Astrocyte (in vitro differentiated cells and primary cell): ENCODE measurements around the gene PRTN3. TPM values are rescaled to one million over a fixed set of nuclear protein-coding genes. Genes with fewer than 3 reads are reported as not detected.

Experiments
- DNase-seq: peaks from one replicate; pipeline ENCODE4 v3.0.0-alpha.2; 2010; ENCODE audit warnings: low read depth
- FAIRE-seq: peaks from 2 replicates; lab custom pipeline; 2011; peaks lifted over from hg19 to GRCh38; lab: Jason Lieb, UNC
- H2AFZ ChIP-seq: 2 replicates; pipeline ENCODE4 v1.6.0; 2012; ENCODE audit warnings: low read depth, low read length, inconsistent platforms
- H3K27ac ChIP-seq: 2 replicates; pipeline ENCODE4 v1.5.1; 2011; ENCODE audit warnings: low read depth, low read length, inconsistent platforms
- H3K27me3 ChIP-seq: 2 replicates; pipeline ENCODE4 v1.6.0; 2011; ENCODE audit warnings: low read length, inconsistent platforms; ENCODE audit not compliant: insufficient read depth
- H3K36me3 ChIP-seq: 2 replicates; pipeline ENCODE4 v1.5.1; 2011; ENCODE audit warnings: low read length, inconsistent platforms; ENCODE audit not compliant: insufficient read depth
- H3K4me1 ChIP-seq: 2 replicates; pipeline ENCODE4 v1.5.1; 2011; ENCODE audit warnings: low read length, inconsistent platforms; ENCODE audit not compliant: insufficient read depth
- H3K4me2 ChIP-seq: 2 replicates; pipeline ENCODE4 v1.6.0; 2012; ENCODE audit warnings: low read length, inconsistent platforms
- H3K4me3 ChIP-seq: 2 replicates; pipeline ENCODE4 v1.5.1; 2011; ENCODE audit warnings: low read depth, mild to moderate bottlenecking, low read length, inconsistent platforms; ENCODE audit not compliant: insufficient read depth
- H3K79me2 ChIP-seq: 2 replicates; pipeline ENCODE4 v1.6.0; 2012; ENCODE audit warnings: mild to moderate bottlenecking, low read length, inconsistent platforms; ENCODE audit not compliant: insufficient read depth
- H3K9ac ChIP-seq: 2 replicates; pipeline ENCODE4 v1.6.0; 2012; ENCODE audit warnings: mild to moderate bottlenecking, low read length, inconsistent platforms
- H3K9me3 ChIP-seq: 2 replicates; pipeline ENCODE4 v1.5.1; 2012; ENCODE audit warnings: low read depth, mild to moderate bottlenecking, low read length, inconsistent platforms; ENCODE audit not compliant: insufficient read depth
- H4K20me1 ChIP-seq: 2 replicates; pipeline ENCODE4 v1.6.0; 2012; ENCODE audit warnings: low read length, inconsistent platforms; ENCODE audit not compliant: insufficient read depth
- H3K27ac Mint-ChIP-seq: one replicate; pipeline ENCODE4 v1.8.0; 2021; ENCODE audit warnings: mild to moderate bottlenecking, mixed read lengths; ENCODE audit not compliant: unreplicated experiment
- H3K27me3 Mint-ChIP-seq: one replicate; pipeline ENCODE4 v1.8.0; 2021; ENCODE audit warnings: low read depth, mixed read lengths; ENCODE audit not compliant: unreplicated experiment
- H3K36me3 Mint-ChIP-seq: one replicate; pipeline ENCODE4 v1.8.0; 2021; ENCODE audit warnings: low read depth, mixed read lengths; ENCODE audit not compliant: unreplicated experiment
- H3K4me1 Mint-ChIP-seq: one replicate; pipeline ENCODE4 v1.8.0; 2021; ENCODE audit warnings: low read depth, mixed read lengths; ENCODE audit not compliant: unreplicated experiment
- H3K4me3 Mint-ChIP-seq: one replicate; pipeline ENCODE4 v1.8.0; 2021; ENCODE audit warnings: mild to moderate bottlenecking, moderate library complexity, mixed read lengths; ENCODE audit not compliant: unreplicated experiment
- H3K9me3 Mint-ChIP-seq: one replicate; pipeline ENCODE4 v1.8.0; 2021; ENCODE audit warnings: mild to moderate bottlenecking, mixed read lengths; ENCODE audit not compliant: unreplicated experiment
- EZH2 ChIP-seq: IDR thresholded peaks from 2 replicates; pipeline ENCODE4 v1.6.1; 2012; ENCODE audit warnings: mild to moderate bottlenecking, low read length, inconsistent platforms; ENCODE audit not compliant: insufficient read depth
- total RNA-seq: library from RNA; stranded (reverse); gene quantifications from 2 replicates; pipeline ENCODE4 v1.2.1, GENCODE V29; 2021
- TF ChIP-seq, protein P1 (sequence below): IDR thresholded peaks from 2 replicates; pipeline ENCODE4 v1.5.1; 2011; ENCODE audit warnings: low read depth, mild to moderate bottlenecking, inconsistent platforms, low read length, moderate library complexity; ENCODE audit not compliant: insufficient read depth

PRTN3 gene
- total RNA-seq, 1 donor from 2014 or later: not detected

DNA sequence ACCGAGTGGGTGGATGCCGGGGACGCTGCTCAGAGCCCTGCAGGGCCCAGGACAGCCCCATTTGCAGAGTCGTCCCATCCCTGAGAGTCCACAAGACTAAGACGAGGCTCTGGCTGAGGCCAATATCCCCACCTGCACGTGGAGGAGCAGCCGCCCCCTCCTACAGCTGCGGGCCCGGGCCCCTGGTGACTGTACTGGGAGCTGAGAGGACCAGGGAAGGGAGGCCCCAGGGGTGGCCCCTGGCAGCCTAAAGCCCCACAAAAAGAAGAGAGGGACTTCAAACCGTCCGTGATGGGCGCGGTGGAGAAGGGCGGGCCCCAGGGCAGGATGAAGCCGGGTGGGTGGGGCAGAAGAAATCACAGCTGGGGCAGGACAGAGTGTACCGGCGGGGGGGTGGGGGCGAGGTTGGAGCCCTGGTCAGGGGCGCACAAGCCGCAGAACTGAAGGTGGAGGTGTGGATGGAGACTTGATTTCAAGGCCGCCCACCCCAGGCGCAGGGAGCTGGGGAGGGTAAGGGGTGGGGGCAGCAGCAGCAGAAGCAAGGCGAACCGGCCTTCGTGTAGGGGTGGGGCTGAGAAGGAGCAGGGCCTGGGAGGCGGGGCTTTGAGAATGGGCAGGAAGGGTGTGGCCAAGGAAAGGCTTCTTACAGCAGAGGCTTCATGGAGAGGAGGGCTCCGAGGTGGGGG lies 31.6 kb downstream of the PRTN3 start:
- Histone ChIP-seq H3K36me3 (peaks cover 4% of the 10 kb centered on the region), H4K20me1 (peaks cover 24% of the 10 kb centered on the region), H3K9ac (no peak overlapping the region), H2AFZ (no peak overlapping the region), H3K27ac (no peak overlapping the region), H3K4me2 (no peak overlapping the region), H3K27me3 (no peaks in the 10 kb centered on the region), H3K9me3 (no peaks in the 10 kb centered on the region), H3K4me1 (peaks cover 19% of the 10 kb centered on the region), H3K79me2 (no peaks in the 10 kb centered on the region), H3K4me3 (no peak overlapping the region)
- no peak for TF ChIP-seq EZH2
- TF ChIP-seq, protein P1, sequence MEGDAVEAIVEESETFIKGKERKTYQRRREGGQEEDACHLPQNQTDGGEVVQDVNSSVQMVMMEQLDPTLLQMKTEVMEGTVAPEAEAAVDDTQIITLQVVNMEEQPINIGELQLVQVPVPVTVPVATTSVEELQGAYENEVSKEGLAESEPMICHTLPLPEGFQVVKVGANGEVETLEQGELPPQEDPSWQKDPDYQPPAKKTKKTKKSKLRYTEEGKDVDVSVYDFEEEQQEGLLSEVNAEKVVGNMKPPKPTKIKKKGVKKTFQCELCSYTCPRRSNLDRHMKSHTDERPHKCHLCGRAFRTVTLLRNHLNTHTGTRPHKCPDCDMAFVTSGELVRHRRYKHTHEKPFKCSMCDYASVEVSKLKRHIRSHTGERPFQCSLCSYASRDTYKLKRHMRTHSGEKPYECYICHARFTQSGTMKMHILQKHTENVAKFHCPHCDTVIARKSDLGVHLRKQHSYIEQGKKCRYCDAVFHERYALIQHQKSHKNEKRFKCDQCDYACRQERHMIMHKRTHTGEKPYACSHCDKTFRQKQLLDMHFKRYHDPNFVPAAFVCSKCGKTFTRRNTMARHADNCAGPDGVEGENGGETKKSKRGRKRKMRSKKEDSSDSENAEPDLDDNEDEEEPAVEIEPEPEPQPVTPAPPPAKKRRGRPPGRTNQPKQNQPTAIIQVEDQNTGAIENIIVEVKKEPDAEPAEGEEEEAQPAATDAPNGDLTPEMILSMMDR: no peak
- Mint-ChIP-seq H3K27me3 (no peaks in the 10 kb centered on the region), H3K9me3 (no peaks in the 10 kb centered on the region), H3K4me3 (no peak overlapping the region), H3K4me1 (peaks cover 2% of the 10 kb centered on the region), H3K36me3 (peaks cover 11% of the 10 kb centered on the region), H3K27ac (no peak overlapping the region)
- FAIRE-seq (no peak), DNase-seq (peak; percentile 56)

DNA sequence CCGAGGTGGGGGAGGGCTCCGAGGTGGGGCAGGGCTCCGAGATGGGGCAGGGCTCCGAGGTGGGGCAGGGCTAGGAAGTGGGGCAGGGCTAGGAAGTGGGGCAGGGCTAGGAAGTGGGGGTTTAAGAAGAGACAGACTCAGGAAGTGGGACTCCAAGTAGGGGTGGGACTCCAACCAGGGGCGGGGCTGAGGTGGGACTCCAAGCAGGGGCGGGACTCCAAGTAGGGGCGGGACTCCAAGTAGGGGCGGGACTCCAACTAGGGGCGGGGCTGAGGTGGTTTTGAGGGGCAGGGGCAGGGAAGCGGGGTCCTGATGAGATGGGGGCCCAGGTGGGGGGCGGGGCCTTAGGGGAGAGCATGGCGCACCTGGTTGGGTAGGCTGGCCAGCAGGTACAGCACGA lies 32.3 kb downstream of the PRTN3 start:
- H3K4me3 ChIP-seq: no peak overlapping the region
- Mint-ChIP-seq H3K27ac (no peak overlapping the region), H3K9me3 (no peaks in the 10 kb centered on the region), H3K4me3 (no peak overlapping the region), H3K36me3 (peaks cover 11% of the 10 kb centered on the region), H3K4me1 (peaks cover 2% of the 10 kb centered on the region), H3K27me3 (no peaks in the 10 kb centered on the region)
- FAIRE-seq: no peak
- no peak overlapping the region for H3K4me2 ChIP-seq
- TF ChIP-seq EZH2: no peak
- TF ChIP-seq, protein P1: no peak
- no peak overlapping the region for H3K27ac ChIP-seq
- H3K27me3 ChIP-seq: no peaks in the 10 kb centered on the region
- DNase-seq: peak; percentile 38
- peaks cover 24% of the 10 kb centered on the region for H4K20me1 ChIP-seq
- peaks cover 19% of the 10 kb centered on the region for H3K4me1 ChIP-seq
- H3K36me3 ChIP-seq: peaks cover 4% of the 10 kb centered on the region
- no peaks in the 10 kb centered on the region for H3K79me2 ChIP-seq
- H3K9me3 ChIP-seq: no peaks in the 10 kb centered on the region
- H3K9ac ChIP-seq: no peak overlapping the region
- H2AFZ ChIP-seq: no peak overlapping the region

DNA sequence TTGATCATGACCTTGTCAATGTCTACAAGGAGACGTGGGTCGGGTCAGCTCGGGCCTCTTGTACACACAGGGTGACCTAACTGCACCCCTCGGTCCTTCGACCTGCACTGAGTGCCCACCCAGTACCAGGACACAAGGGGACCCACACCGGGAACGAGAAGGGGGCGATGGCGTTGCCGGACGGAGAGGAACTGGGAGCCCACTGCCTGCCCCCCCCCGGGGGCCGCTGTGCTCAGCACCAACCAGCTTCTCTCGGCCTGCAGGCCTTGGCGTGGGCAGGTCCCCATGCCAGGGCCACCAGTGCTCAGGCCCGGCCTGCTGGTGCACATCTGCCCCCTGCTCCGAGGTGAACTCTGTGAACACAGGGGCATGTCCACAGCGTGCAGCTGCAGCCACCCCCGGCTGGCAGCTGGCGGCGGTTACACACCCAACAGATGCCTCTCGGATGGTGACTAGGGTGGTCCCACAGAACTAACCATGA lies 32.8 kb downstream of the PRTN3 start:
- no peak overlapping the region for H2AFZ ChIP-seq
- Mint-ChIP-seq H3K27me3 (no peaks in the 10 kb centered on the region), H3K27ac (no peak overlapping the region), H3K9me3 (no peaks in the 10 kb centered on the region), H3K36me3 (peaks cover 11% of the 10 kb centered on the region), H3K4me1 (peaks cover 2% of the 10 kb centered on the region), H3K4me3 (no peak overlapping the region)
- peaks cover 4% of the 10 kb centered on the region for H3K36me3 ChIP-seq
- no peaks in the 10 kb centered on the region for H3K79me2 ChIP-seq
- no peak overlapping the region for H3K27ac ChIP-seq
- H3K4me1 ChIP-seq: peaks cover 18% of the 10 kb centered on the region
- H3K4me3 ChIP-seq: no peak overlapping the region
- H3K9me3 ChIP-seq: no peaks in the 10 kb centered on the region
- no peak overlapping the region for H3K4me2 ChIP-seq
- H3K27me3 ChIP-seq: no peaks in the 10 kb centered on the region
- DNase-seq (no peak), FAIRE-seq (no peak)
- TF ChIP-seq EZH2: no peak
- TF ChIP-seq, protein P1: no peak
- H4K20me1 ChIP-seq: peaks cover 21% of the 10 kb centered on the region
- no peak overlapping the region for H3K9ac ChIP-seq
